ENCODE results near the gene ABITRAM.

DNA sequence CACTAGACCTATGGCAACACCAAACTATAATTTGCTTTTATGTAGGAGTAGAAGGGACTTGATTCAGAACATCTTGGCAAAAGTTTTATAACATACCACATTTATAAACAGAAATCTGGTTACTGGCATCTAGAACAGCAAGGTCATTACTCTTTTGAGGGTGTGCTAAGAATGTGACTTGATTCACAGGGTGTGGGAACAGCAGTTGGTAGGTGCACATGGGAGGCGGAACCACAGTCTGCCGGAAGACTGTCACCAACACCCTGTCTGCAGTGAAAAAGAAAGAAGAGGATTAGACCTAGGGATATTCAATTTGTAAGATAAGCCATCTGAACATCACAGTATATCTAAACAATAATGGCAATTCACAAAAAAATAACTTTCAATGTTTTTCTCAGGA is 23.3 kb upstream of the ABITRAM start:
- TF ChIP-seq CTCF (IDR thresholded peaks at IDR 0.05; ENCODE audit: insufficient read depth, low read length) (no peak), POLR2AphosphoS5 (IDR thresholded peaks at IDR 0.05; ENCODE audit: low read depth) (no peak), REST (IDR thresholded peaks at IDR 0.05; ENCODE audit: insufficient replicate concordance, low read depth) (no peak), SPI1 (IDR thresholded peaks at IDR 0.05; ENCODE audit: borderline replicate concordance, low read depth) (no peak)

Measured in HL-60 (cell line).